GM12878 (cell line): Measurements from ENCODE around the gene NXPH2. TPM values are rescaled to one million over a fixed set of nuclear protein-coding genes. Genes with fewer than 3 reads are reported as not detected.

ENCODE experiments used
- ATAC-seq: fragments of 200-7000 bp; cut with Tn5 transposase; 3 replicates; pipeline ENCODE4 v1.9.1; 2020; ENCODE audit warnings: mild to moderate bottlenecking, moderate library complexity
- BruUV-seq: library from RNA; stranded (reverse); fragments of 400-500 nt; replicated peaks from 2 replicates; lab custom pipeline; 2021; lab: Mats Ljungman, UMichigan
- CTCF ChIA-PET: fragments of 300-600 bp; sonication (Branson Sonifier 250); formaldehyde crosslinking; extraction: SDS; loops from one replicate; lab custom pipeline; 2021; ENCODE audit warnings: inconsistent platforms; lab: Yijun Ruan, JAX
- POLR2A ChIA-PET: fragments of 350-600 bp; formaldehyde crosslinking; extraction: SDS; loops from one replicate; lab custom pipeline; 2021; ENCODE audit warnings: inconsistent platforms; lab: Charles Lee
- RAD21 ChIA-PET: fragments of 300-600 bp; sonication (Branson Sonifier 250); formaldehyde crosslinking; loops from one replicate; lab custom pipeline; 2023; ENCODE audit warnings: antibody characterized with exemption; ENCODE audit not compliant: unreplicated experiment; lab: Charles Lee
- SMC1A ChIA-PET: fragments of 300-600 bp; sonication (Branson Sonifier 250); formaldehyde crosslinking; loops from one replicate; lab custom pipeline; 2023; ENCODE audit not compliant: unreplicated experiment, uncharacterized antibody; lab: Charles Lee
- DNase-seq: peaks from one replicate; pipeline ENCODE4 v3.0.0-alpha.2; 2011; ENCODE audit warnings: low read depth, low spot score
- FAIRE-seq: peaks from 3 replicates; lab custom pipeline; 2011; peaks lifted over from hg19 to GRCh38; lab: Jason Lieb, UNC
- H2AFZ ChIP-seq: 2 replicates; pipeline ENCODE4 v1.6.0; 2011; ENCODE audit warnings: low read depth, low read length, control low read depth; ENCODE audit not compliant: control insufficient read depth
- H3K27ac ChIP-seq: 2 replicates; pipeline ENCODE4 v1.5.1; 2011; ENCODE audit warnings: control low read depth; ENCODE audit not compliant: control insufficient read depth, insufficient read depth
- H3K27me3 ChIP-seq, 2 experiments: replicated peaks in 1 of 2; 2 replicates each; pipeline versions ENCODE4 v1.6.0 to v1.6.1; 2011; ENCODE audit warnings: low read length in 1 of 2; ENCODE audit not compliant: control insufficient read depth in 2 of 2, insufficient read depth in 2 of 2
- H3K36me3 ChIP-seq, 2 experiments: 2 replicates each; pipeline ENCODE4 v1.5.1; 2011; ENCODE audit warnings: low read length in 1 of 2; ENCODE audit not compliant: control insufficient read depth in 2 of 2, insufficient read depth in 2 of 2
- H3K4me1 ChIP-seq: 2 replicates; pipeline ENCODE4 v1.6.1; 2011; ENCODE audit warnings: mild to moderate bottlenecking, low read length, moderate library complexity, mixed read lengths; ENCODE audit not compliant: control insufficient read depth, insufficient read depth
- H3K4me2 ChIP-seq: 2 replicates; pipeline ENCODE4 v1.6.0; 2011; ENCODE audit warnings: control low read depth; ENCODE audit not compliant: control insufficient read depth, insufficient read depth
- H3K4me3 ChIP-seq: fragments of 200-600 bp; sonication (generic); 2 replicates; pipeline ENCODE4 v1.5.1; 2016
- H3K79me2 ChIP-seq: 2 replicates; pipeline ENCODE4 v1.6.0; 2011; ENCODE audit warnings: low read length; ENCODE audit not compliant: control insufficient read depth, insufficient read depth
- H3K9ac ChIP-seq: 2 replicates; pipeline ENCODE4 v1.8.0; 2011; ENCODE audit warnings: low read length, control low read depth, mixed read lengths; ENCODE audit not compliant: control insufficient read depth, insufficient read depth
- H3K9me3 ChIP-seq: replicated peaks from 3 replicates; pipeline ENCODE4 v1.5.1; 2011; ENCODE audit warnings: mild to moderate bottlenecking, low read length; ENCODE audit not compliant: control insufficient read depth, insufficient read depth
- H4K20me1 ChIP-seq: 2 replicates; pipeline ENCODE4 v1.6.0; 2011; ENCODE audit not compliant: control insufficient read depth, insufficient read depth
- EGR1 ChIP-seq, 2 experiments: IDR thresholded peaks; 1 replicate in 1 of 2; 2 replicates in 1 of 2; pipeline ENCODE4 v1.6.1; 2011 to 2012; ENCODE audit warnings: low read depth in 2 of 2, low read length in 2 of 2, borderline replicate concordance in 1 of 2, mild to moderate bottlenecking in 1 of 2, moderate library complexity in 1 of 2
- EZH2 ChIP-seq: IDR thresholded peaks from 2 replicates; pipeline ENCODE4 v1.6.1; 2012; ENCODE audit warnings: low read depth, mild to moderate bottlenecking, control low read depth, inconsistent platforms, low read length, borderline replicate concordance; ENCODE audit not compliant: control insufficient read depth
- HCFC1 ChIP-seq: fragments of 150-350 bp; IDR thresholded peaks from 2 replicates; pipeline ENCODE4 v1.6.1; 2014; ENCODE audit warnings: low read length
- JUND ChIP-seq: IDR thresholded peaks from 2 replicates; pipeline ENCODE4 v1.6.1; 2012; ENCODE audit warnings: low read depth, mild to moderate bottlenecking, low read length, improper control_type of control experiment, moderate library complexity
- KLF5 ChIP-seq: fragments of 450-650 bp; IDR thresholded peaks from 2 replicates; pipeline ENCODE4 v1.6.1; 2014; ENCODE audit warnings: mild to moderate bottlenecking; ENCODE audit not compliant: partially characterized antibody
- PAX5 ChIP-seq: IDR thresholded peaks from 2 replicates; pipeline ENCODE4 v1.6.1; 2011; ENCODE audit warnings: low read depth, low read length, borderline replicate concordance
- PML ChIP-seq: IDR thresholded peaks from 2 replicates; pipeline ENCODE4 v1.6.1; 2012; ENCODE audit warnings: low read length, inconsistent platforms
- POU2F2 ChIP-seq: IDR thresholded peaks from 3 replicates; pipeline ENCODE4 v1.6.1; 2011; ENCODE audit warnings: low read depth, mild to moderate bottlenecking, low read length, borderline replicate concordance
- SIN3A ChIP-seq: IDR thresholded peaks from 2 replicates; pipeline ENCODE4 v1.6.1; 2012; ENCODE audit warnings: low read depth, low read length, improper control_type of control experiment
- SRF ChIP-seq, 2 experiments: IDR thresholded peaks; 2 replicates each; pipeline ENCODE4 v1.6.1; 2011; ENCODE audit warnings: low read depth in 2 of 2, low read length in 2 of 2, mild to moderate bottlenecking in 1 of 2, moderate library complexity in 1 of 2
- TBL1XR1 ChIP-seq: IDR thresholded peaks from 2 replicates; pipeline ENCODE4 v1.6.1; 2012; ENCODE audit warnings: low read depth, low read length, improper control_type of control experiment
- ZNF207 ChIP-seq: fragments of 450-650 bp; IDR thresholded peaks from 2 replicates; pipeline ENCODE4 v1.6.1; 2014; ENCODE audit warnings: antibody characterized with exemption, mild to moderate bottlenecking, borderline replicate concordance
- ZSCAN29 ChIP-seq: fragments of 450-650 bp; IDR thresholded peaks from 2 replicates; pipeline ENCODE4 v1.6.1; 2017; ENCODE audit warnings: mild to moderate bottlenecking, moderate library complexity
- WGBS: methylation state at CpG from one replicate; pipeline ENCODE4 v1.1.6; 2016; ENCODE audit warnings: low lambda C conversion rate; ENCODE audit not compliant: insufficient replicate concordance, insufficient coverage; ENCODE audit errors: missing lambda C conversion rate; 5-methylcytosine and 5-hydroxymethylcytosine counted together
- in situ Hi-C: fragments of 300-500 bp; cut with MboI; formaldehyde crosslinking; loops from 9 replicates; pipeline ENCODE4 v1.14.3; 2018; ENCODE audit warnings: mixed read lengths
- intact Hi-C: fragments of 100-400 bp; cut with micrococcal nuclease; formaldehyde crosslinking; loops from one replicate; pipeline ENCODE4 v1.14.2; 2022; ENCODE audit not compliant: unreplicated experiment
- polyA plus RNA-seq, 11 experiments: library from polyadenylated mRNA; depleted of rRNA in 4 of 11; unstranded in 6 of 11; stranded (reverse) in 5 of 11; fragments of >200 nt; fragmentation: Nextera tagmentation in 4 of 11; fragmentation: Illumina TruSeq in 1 of 11; extraction: Ambion mirVana in 4 of 11; extraction: Trizol in 1 of 11; gene quantifications; 1 replicate in 1 of 11; 2 replicates in 10 of 11; pipeline versions ENCODE4 v1.2.1 to v1.2.3, GENCODE V29; 2011 to 2016; ENCODE audit warnings: inconsistent platforms in 2 of 11, missing spikeins in 2 of 11, low read depth in 1 of 11
- total RNA-seq, 4 experiments: library from RNA; depleted of rRNA in 3 of 4; stranded (reverse); fragments of >200 nt in 3 of 4; fragmentation: Illumina TruSeq in 1 of 4; extraction: Trizol in 1 of 4; gene quantifications; 2 replicates each; pipeline versions ENCODE4 v1.2.1 to v1.2.3, GENCODE V29; 2013 to 2021
- TF ChIP-seq, protein P1 (sequence below): IDR thresholded peaks from 2 replicates; pipeline ENCODE4 v1.6.1; 2011; ENCODE audit warnings: borderline replicate concordance, low read depth, mild to moderate bottlenecking, moderate library complexity, mixed read lengths, low read length; ENCODE audit not compliant: insufficient read depth; ENCODE audit errors: extremely low read length
- TF ChIP-seq, protein P2 (sequence below): IDR thresholded peaks from 2 replicates; pipeline ENCODE4 v1.6.1; 2012; ENCODE audit warnings: low read depth, low read length, improper control_type of control experiment
- TF ChIP-seq, protein P3 (sequence below): IDR thresholded peaks from 2 replicates; pipeline ENCODE4 v1.6.1; 2012; ENCODE audit warnings: mild to moderate bottlenecking, low read depth, low read length

NXPH2 gene
- total and polyA plus RNA-seq, 10 of the 15 experiments (the other 5 are each of a cell fraction or from before 2014, with no cell fraction given), result not detected

DNA sequence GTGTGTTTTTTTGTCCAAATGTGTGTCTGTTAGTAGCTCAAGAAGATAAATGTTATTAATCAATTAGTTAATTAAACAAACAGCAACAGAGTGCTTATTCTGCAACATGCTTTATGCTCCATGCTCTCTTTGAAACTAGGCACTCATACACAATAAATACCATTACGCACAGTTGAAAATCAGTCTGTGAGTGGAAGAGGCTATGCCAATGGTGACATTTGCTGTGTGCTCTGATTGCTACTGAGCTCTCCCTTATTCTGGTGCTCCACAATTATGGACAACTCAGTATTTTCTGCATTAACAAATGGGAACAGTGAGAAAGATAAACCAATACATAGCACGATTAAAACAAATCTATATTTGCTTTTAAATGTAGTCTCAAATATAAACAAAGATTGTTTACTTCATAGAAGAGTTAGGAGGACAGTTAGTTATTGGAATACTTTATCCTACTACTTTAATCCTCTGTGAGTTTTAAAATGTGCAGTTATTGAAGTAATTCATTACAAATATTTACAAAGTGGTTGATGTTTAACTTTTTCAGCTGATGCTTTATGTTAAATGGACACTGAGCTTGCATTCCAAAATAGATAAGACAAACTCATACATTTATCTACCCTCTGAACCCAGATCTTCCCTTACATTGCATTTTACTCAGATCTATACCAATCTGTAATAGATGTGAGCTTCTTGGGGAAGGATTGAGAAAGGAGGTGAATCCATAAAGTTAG is 55.3 kb downstream of the NXPH2 start:
- DNase-seq (no peak), FAIRE-seq (no peak), ATAC-seq (no peak)
- no peaks in the 10 kb centered on the region for H3K36me3 ChIP-seq
- no peak overlapping the region for H2AFZ ChIP-seq
- no TSS peak for BruUV-seq
- ChIA-PET POLR2A (no interaction called here), CTCF (interaction anchor here (1.3 kb wide), 1 partner anchor 18 kb away, joined by 3 read pairs; no protein-coding TSS in a partner anchor), RAD21 (no interaction called here), SMC1A (interaction anchor here (0.6 to 1.8 kb wide), 3 partner anchors 11 to 101 kb away, joined by 3 to 4 read pairs (median 3); no protein-coding TSS in a partner anchor)
- H3K4me1 ChIP-seq, result no peaks in the 10 kb centered on the region
- H4K20me1 ChIP-seq, result no peaks in the 10 kb centered on the region
- TF ChIP-seq TBL1XR1 (no peak), KLF5 (no peak), EGR1 (IDR thresholded peaks at IDR 0.05; ENCODE audit: borderline replicate concordance in 1 of 2, low read depth in 2 of 2, low read length in 2 of 2) (no peak), PAX5 (no peak), HCFC1 (no peak), PML (no peak), POU2F2 (no peak), ZNF207 (no peak), SIN3A (no peak), JUND (no peak), SRF (IDR thresholded peaks at IDR 0.05; ENCODE audit: low read depth in 2 of 2, low read length in 2 of 2) (no peak), EZH2 (no peak), ZSCAN29 (no peak)
- TF ChIP-seq, protein P1, sequence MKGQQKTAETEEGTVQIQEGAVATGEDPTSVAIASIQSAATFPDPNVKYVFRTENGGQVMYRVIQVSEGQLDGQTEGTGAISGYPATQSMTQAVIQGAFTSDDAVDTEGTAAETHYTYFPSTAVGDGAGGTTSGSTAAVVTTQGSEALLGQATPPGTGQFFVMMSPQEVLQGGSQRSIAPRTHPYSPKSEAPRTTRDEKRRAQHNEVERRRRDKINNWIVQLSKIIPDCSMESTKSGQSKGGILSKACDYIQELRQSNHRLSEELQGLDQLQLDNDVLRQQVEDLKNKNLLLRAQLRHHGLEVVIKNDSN, result no peak
- TF ChIP-seq, protein P2, sequence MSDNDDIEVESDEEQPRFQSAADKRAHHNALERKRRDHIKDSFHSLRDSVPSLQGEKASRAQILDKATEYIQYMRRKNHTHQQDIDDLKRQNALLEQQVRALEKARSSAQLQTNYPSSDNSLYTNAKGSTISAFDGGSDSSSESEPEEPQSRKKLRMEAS, result no peak
- TF ChIP-seq, protein P3, sequence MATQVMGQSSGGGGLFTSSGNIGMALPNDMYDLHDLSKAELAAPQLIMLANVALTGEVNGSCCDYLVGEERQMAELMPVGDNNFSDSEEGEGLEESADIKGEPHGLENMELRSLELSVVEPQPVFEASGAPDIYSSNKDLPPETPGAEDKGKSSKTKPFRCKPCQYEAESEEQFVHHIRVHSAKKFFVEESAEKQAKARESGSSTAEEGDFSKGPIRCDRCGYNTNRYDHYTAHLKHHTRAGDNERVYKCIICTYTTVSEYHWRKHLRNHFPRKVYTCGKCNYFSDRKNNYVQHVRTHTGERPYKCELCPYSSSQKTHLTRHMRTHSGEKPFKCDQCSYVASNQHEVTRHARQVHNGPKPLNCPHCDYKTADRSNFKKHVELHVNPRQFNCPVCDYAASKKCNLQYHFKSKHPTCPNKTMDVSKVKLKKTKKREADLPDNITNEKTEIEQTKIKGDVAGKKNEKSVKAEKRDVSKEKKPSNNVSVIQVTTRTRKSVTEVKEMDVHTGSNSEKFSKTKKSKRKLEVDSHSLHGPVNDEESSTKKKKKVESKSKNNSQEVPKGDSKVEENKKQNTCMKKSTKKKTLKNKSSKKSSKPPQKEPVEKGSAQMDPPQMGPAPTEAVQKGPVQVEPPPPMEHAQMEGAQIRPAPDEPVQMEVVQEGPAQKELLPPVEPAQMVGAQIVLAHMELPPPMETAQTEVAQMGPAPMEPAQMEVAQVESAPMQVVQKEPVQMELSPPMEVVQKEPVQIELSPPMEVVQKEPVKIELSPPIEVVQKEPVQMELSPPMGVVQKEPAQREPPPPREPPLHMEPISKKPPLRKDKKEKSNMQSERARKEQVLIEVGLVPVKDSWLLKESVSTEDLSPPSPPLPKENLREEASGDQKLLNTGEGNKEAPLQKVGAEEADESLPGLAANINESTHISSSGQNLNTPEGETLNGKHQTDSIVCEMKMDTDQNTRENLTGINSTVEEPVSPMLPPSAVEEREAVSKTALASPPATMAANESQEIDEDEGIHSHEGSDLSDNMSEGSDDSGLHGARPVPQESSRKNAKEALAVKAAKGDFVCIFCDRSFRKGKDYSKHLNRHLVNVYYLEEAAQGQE, result no peak
- in situ Hi-C loops (no loop called here), intact Hi-C loops (no loop called here)
- H3K4me2 ChIP-seq, result no peak overlapping the region
- no peaks in the 10 kb centered on the region; the same call in 2 of the 3 replicates for H3K9me3 ChIP-seq
- H3K79me2 ChIP-seq, result no peaks in the 10 kb centered on the region
- H3K27ac ChIP-seq, result no peak overlapping the region
- WGBS, result 29% methylated on average over 2 of the region's 2 CpGs
- no peak overlapping the region for H3K9ac ChIP-seq
- H3K27me3 ChIP-seq, result no peaks in the 10 kb centered on the region; a peak in 2 of 4 replicates
- H3K4me3 ChIP-seq, result no peak overlapping the region
